Prostate gland (tissue), 2 donors: ENCODE results near the gene CEP43.
"Not testable (repeated sequence)": the region's sequence is repeated elsewhere in the genome, so short reads cannot be mapped to it uniquely, and the experiment has no call there.

Experiments used
- POLR2AphosphoS5 ChIP-seq: sonication (generic); formaldehyde crosslinking; IDR thresholded peaks from one replicate; pipeline ENCODE4 v1.6.1; 2017; ENCODE audit warnings: antibody characterized with exemption
- TF ChIP-seq, protein P1 (sequence below), 4 experiments: fragments of 200-600 bp in 2 of 4; fragments of 450-650 bp in 2 of 4; sonication (generic) in 2 of 4; IDR thresholded peaks; 1 replicate in 3 of 4; 2 replicates in 1 of 4; pipeline ENCODE4 v1.5.1; 2016 to 2019; ENCODE audit warnings: antibody characterized with exemption in 4 of 4, mild to moderate bottlenecking in 2 of 4, moderate library complexity in 2 of 4

DNA sequence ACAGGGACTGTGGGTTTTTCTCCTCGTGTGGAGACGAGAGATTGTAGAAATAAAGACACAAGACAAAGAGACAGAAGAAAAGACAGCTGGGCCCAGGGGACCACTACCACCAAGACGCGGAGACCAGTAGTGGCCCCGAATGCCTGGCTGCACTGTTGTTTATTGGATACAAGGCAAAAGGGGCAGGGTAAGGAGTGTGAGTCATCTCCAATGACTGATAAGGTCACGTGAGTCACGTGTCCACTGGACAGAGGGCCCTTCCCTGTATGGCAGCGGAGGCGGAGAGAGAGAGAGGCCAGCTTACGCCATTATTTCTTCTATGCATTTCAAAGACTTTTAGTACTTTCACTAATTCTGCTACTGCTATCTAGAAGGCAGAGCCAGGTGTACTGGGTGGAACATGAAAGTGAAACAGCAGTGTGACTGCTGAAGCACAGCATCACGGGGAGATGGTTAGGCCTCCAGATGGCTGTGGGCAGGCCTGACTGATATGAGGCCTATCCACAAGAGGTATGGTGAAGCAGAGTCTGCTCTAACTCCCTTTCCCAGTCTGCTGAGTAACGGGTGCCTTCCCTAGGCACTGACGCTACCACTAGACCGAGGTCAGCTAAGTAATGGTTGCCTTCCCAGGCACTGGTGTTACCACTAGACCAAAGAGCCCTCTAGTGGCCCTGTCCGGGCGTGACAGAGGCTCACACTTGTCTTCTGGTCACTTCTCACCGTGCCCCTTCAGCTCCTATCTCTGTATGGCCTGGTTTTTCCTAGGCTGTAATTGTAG lies 48.1 kb upstream of the CEP43 start:
- TF ChIP-seq, protein P1, sequence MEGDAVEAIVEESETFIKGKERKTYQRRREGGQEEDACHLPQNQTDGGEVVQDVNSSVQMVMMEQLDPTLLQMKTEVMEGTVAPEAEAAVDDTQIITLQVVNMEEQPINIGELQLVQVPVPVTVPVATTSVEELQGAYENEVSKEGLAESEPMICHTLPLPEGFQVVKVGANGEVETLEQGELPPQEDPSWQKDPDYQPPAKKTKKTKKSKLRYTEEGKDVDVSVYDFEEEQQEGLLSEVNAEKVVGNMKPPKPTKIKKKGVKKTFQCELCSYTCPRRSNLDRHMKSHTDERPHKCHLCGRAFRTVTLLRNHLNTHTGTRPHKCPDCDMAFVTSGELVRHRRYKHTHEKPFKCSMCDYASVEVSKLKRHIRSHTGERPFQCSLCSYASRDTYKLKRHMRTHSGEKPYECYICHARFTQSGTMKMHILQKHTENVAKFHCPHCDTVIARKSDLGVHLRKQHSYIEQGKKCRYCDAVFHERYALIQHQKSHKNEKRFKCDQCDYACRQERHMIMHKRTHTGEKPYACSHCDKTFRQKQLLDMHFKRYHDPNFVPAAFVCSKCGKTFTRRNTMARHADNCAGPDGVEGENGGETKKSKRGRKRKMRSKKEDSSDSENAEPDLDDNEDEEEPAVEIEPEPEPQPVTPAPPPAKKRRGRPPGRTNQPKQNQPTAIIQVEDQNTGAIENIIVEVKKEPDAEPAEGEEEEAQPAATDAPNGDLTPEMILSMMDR (IDR thresholded peaks at IDR 0.05): peak; percentile 15 to 71 (median 59)
- TF ChIP-seq POLR2AphosphoS5: not testable (repeated sequence)
